22Rv1 (cell line): ENCODE results near the gene GCKR.

Experiments used
- ZFX ChIP-seq: fragments of 450-650 bp; IDR thresholded peaks from 2 replicates; pipeline ENCODE4 v1.6.1; 2017; ENCODE audit warnings: antibody characterized with exemption, borderline replicate concordance
- TF ChIP-seq, protein P1 (sequence below): fragments of 450-650 bp; IDR thresholded peaks from 2 replicates; pipeline ENCODE4 v1.5.1; 2017; ENCODE audit warnings: mild to moderate bottlenecking

DNA sequence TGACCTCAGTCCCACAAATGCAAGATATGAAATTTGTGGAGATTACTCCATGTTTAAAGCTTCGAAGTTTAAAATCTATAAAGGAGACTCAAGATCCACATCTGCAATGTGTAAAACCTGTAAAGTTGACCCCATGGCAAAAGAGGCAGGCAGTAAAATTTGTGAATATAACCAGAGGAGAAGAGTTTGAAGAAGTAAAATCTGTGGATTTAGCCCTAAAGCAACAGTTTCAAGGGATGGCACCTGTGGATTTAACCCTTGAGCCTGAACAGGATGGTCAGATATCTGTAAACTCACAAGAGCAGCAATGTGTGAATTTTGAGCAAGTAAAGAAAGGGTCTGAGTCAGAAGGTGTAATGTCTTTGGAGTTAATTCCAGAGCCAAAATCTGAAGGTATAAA is 75.0 kb downstream of the GCKR start:
- TF ChIP-seq, protein P1, sequence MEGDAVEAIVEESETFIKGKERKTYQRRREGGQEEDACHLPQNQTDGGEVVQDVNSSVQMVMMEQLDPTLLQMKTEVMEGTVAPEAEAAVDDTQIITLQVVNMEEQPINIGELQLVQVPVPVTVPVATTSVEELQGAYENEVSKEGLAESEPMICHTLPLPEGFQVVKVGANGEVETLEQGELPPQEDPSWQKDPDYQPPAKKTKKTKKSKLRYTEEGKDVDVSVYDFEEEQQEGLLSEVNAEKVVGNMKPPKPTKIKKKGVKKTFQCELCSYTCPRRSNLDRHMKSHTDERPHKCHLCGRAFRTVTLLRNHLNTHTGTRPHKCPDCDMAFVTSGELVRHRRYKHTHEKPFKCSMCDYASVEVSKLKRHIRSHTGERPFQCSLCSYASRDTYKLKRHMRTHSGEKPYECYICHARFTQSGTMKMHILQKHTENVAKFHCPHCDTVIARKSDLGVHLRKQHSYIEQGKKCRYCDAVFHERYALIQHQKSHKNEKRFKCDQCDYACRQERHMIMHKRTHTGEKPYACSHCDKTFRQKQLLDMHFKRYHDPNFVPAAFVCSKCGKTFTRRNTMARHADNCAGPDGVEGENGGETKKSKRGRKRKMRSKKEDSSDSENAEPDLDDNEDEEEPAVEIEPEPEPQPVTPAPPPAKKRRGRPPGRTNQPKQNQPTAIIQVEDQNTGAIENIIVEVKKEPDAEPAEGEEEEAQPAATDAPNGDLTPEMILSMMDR: no peak
- no peak for TF ChIP-seq ZFX
